LNCAP (cell line): ENCODE measurements around the gene AGBL1.

Experiments
- CTCF ChIP-seq: fragments of 450-650 bp; IDR thresholded peaks from 2 replicates; pipeline ENCODE4 v1.5.1; 2017; ENCODE audit warnings: mild to moderate bottlenecking

AGBL1 gene

GRCh38 chr15:86620641-86621349, 541.1 kb downstream of the AGBL1 start:
- TF ChIP-seq CTCF, result no peak

- no peak for TF ChIP-seq CTCF
Observed at GRCh38 chr15:86623236-86623635, 543.6 kb downstream of the AGBL1 start.

GRCh38 chr15:86624261-86625036, 544.8 kb downstream of the AGBL1 start:
- TF ChIP-seq CTCF, result peak; percentile 80

- no peak for TF ChIP-seq CTCF
Observed at GRCh38 chr15:86629409-86630356, 550.0 kb downstream of the AGBL1 start.

GRCh38 chr15:86630946-86631345, 551.3 kb downstream of the AGBL1 start:
- TF ChIP-seq CTCF, result no peak

GRCh38 chr15:86634146-86634545, 554.5 kb downstream of the AGBL1 start:
- no peak for TF ChIP-seq CTCF

- no peak for TF ChIP-seq CTCF
Observed at GRCh38 chr15:86634992-86635638, 555.4 kb downstream of the AGBL1 start.
